Fibroblast of the aortic adventitia (primary cell): Measurements from ENCODE around the gene IMMP2L. TPM values are rescaled to one million over a fixed set of nuclear protein-coding genes. Genes with fewer than 3 reads are reported as not detected.

Experiments
- DNase-seq: peaks from one replicate; pipeline ENCODE4 v3.0.0-alpha.2; 2010; ENCODE audit warnings: low read depth
- H3K4me3 ChIP-seq: 2 replicates; pipeline ENCODE4 v1.5.1; 2011; ENCODE audit warnings: low read depth, mild to moderate bottlenecking, control low read depth, low read length, moderate library complexity
- small RNA-seq: library from RNA; depleted of rRNA; stranded (forward); fragments of <200 nt; gene quantifications from one replicate; pipeline ENCODE3, GENCODE V24; 2012
- total RNA-seq: library from RNA; depleted of rRNA; stranded (reverse); fragments of >200 nt; gene quantifications from 2 replicates; pipeline ENCODE4 v1.2.3, GENCODE V29; 2012; ENCODE audit warnings: low replicate concordance
- TF ChIP-seq, protein P1 (sequence below): IDR thresholded peaks from 2 replicates; pipeline ENCODE4 v1.5.1; 2011; ENCODE audit warnings: mild to moderate bottlenecking, low read length, control low read depth, inconsistent platforms; ENCODE audit not compliant: insufficient read depth

The IMMP2L gene
- total RNA-seq, 1 donor, result 9.9 TPM

GRCh38 chr7:110633313-110633712, 929.0 kb downstream of the IMMP2L start:
- DNase-seq, result no peak
- no peak overlapping the region for H3K4me3 ChIP-seq
- TF ChIP-seq, protein P1, sequence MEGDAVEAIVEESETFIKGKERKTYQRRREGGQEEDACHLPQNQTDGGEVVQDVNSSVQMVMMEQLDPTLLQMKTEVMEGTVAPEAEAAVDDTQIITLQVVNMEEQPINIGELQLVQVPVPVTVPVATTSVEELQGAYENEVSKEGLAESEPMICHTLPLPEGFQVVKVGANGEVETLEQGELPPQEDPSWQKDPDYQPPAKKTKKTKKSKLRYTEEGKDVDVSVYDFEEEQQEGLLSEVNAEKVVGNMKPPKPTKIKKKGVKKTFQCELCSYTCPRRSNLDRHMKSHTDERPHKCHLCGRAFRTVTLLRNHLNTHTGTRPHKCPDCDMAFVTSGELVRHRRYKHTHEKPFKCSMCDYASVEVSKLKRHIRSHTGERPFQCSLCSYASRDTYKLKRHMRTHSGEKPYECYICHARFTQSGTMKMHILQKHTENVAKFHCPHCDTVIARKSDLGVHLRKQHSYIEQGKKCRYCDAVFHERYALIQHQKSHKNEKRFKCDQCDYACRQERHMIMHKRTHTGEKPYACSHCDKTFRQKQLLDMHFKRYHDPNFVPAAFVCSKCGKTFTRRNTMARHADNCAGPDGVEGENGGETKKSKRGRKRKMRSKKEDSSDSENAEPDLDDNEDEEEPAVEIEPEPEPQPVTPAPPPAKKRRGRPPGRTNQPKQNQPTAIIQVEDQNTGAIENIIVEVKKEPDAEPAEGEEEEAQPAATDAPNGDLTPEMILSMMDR, result no peak

DNA sequence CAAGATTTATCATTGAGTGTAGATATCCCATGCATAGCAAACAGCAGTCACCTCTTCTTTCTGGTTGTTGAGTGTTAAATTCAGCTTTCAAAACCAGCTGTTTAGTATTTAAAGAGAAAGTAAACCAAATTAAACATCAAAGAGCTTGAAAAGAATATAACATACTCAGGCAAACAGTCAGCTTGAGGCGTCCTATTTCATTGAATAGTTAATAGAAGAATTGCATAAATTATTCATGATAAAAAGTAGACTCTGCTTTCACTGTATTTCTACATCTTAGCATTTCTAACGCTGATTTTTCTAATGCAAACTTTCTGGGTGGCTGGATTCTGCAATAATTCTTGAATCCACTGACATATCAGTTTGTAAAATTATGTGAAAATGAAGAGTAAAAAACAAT, 935.9 kb downstream of the IMMP2L start:
- TF ChIP-seq, protein P1, result no peak
- DNase-seq, result no peak
- H3K4me3 ChIP-seq, result no peak overlapping the region

- H3K4me3 ChIP-seq, result no peak overlapping the region
These were observed 937.0 kb downstream of the IMMP2L start for GRCh38 chr7:110625294-110625693.

GRCh38 chr7:110623436-110623835, 938.9 kb downstream of the IMMP2L start:
- TF ChIP-seq, protein P1, result no peak
- no peak for DNase-seq
- H3K4me3 ChIP-seq, result no peak overlapping the region

More at GRCh38 chr7:110625294-110625693, 937.0 kb downstream of the IMMP2L start:
- TF ChIP-seq, protein P1, result no peak
- no peak for DNase-seq

- no peak overlapping the region for H3K4me3 ChIP-seq
- TF ChIP-seq, protein P1, result no peak
- DNase-seq, result no peak
These were observed 941.0 kb downstream of the IMMP2L start for GRCh38 chr7:110621289-110621688.

DNA sequence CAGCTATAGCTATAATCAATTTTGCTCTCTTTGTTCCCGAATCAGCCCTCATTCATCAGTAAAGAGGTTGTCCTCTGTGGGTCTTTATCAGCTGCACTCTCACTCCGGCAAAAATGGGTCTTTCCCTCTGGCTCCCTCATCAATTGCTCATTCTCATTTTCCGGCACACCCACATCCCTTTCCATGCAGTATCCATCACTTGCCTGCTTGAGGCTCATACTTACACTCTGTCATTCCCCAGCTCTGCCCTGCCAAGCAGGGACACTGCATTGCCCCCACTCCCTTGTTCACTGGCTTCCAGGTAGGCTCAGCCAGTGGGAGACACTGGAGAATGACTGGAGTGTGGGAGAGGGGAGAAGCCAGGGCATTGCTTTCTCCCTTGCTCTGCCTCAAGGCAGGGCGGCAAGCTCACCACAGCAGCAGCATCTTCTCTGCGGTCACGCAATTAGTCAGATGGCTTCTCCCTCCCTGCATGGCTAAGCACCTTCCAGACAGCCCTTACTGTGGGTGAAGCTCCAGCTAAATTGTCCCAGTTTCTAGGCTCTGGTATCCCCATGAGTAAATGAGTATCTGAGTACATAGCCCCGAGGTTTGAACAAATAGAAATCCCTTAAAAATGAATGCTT, 942.1 kb downstream of the IMMP2L start:
- DNase-seq, result no peak
- H3K4me3 ChIP-seq, result no peak overlapping the region
- TF ChIP-seq, protein P1, result no peak

Small RNA genes within 50 kb of the gene (small RNA-seq; reads per million reads assigned to genes)
- not detected for gene AC003989.2
